ENCODE results near the gene HSD11B2.

The HSD11B2 gene

DNA sequence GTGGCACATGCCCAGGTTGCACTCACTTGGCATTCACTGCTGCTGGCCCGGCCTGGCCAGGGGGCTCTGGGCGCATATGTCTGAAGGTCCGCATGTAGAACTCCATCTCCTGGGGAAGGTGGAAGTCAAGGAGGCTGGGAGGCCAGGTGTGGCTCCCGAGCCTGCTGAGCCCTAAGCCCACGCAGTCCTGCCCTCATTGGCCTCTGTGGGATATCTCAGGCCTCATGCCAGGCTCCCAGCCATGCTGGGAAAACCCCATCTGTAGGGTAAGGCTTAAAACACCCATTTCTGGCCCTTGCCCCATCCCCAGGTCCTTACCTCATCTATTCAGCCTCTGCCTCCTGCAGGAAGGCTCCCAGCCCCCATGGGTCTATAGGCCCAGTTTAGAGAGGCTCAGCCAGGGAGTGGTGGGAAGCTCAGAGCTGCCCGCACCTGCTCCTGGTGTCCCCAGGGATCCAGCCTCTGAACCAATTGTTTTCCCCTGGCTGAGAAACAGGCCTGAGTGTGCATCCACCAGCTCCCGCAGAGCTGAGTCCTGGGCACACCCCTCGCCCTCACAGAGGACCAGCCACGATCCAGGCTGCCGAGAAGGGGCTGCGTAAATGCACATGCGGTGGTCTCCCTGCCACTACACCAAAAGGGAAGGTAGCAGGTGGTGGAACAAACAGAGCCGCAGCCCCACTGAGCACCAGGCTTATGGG is 35.3 kb upstream of the HSD11B2 start:
- Histone ChIP-seq H3K4me3 (ENCODE audit: low read depth in 1 of 2, low read length in 1 of 2) (no peak overlapping the region), H3K27ac (no peak overlapping the region), H3K9me3 (no peaks in the 10 kb centered on the region), H3K36me3 (no peaks in the 10 kb centered on the region), H3K27me3 (peaks cover 74% of the 10 kb centered on the region), H3K4me1 (ENCODE audit: control insufficient read depth in 1 of 2, insufficient read depth in 1 of 2, low read depth in 1 of 2, low read length in 1 of 2) (peaks cover 35 to 42% of the 10 kb centered on the region in 2 experiments)
- TF ChIP-seq, protein P1, sequence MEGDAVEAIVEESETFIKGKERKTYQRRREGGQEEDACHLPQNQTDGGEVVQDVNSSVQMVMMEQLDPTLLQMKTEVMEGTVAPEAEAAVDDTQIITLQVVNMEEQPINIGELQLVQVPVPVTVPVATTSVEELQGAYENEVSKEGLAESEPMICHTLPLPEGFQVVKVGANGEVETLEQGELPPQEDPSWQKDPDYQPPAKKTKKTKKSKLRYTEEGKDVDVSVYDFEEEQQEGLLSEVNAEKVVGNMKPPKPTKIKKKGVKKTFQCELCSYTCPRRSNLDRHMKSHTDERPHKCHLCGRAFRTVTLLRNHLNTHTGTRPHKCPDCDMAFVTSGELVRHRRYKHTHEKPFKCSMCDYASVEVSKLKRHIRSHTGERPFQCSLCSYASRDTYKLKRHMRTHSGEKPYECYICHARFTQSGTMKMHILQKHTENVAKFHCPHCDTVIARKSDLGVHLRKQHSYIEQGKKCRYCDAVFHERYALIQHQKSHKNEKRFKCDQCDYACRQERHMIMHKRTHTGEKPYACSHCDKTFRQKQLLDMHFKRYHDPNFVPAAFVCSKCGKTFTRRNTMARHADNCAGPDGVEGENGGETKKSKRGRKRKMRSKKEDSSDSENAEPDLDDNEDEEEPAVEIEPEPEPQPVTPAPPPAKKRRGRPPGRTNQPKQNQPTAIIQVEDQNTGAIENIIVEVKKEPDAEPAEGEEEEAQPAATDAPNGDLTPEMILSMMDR (IDR thresholded peaks at IDR 0.05), result no peak

DNA sequence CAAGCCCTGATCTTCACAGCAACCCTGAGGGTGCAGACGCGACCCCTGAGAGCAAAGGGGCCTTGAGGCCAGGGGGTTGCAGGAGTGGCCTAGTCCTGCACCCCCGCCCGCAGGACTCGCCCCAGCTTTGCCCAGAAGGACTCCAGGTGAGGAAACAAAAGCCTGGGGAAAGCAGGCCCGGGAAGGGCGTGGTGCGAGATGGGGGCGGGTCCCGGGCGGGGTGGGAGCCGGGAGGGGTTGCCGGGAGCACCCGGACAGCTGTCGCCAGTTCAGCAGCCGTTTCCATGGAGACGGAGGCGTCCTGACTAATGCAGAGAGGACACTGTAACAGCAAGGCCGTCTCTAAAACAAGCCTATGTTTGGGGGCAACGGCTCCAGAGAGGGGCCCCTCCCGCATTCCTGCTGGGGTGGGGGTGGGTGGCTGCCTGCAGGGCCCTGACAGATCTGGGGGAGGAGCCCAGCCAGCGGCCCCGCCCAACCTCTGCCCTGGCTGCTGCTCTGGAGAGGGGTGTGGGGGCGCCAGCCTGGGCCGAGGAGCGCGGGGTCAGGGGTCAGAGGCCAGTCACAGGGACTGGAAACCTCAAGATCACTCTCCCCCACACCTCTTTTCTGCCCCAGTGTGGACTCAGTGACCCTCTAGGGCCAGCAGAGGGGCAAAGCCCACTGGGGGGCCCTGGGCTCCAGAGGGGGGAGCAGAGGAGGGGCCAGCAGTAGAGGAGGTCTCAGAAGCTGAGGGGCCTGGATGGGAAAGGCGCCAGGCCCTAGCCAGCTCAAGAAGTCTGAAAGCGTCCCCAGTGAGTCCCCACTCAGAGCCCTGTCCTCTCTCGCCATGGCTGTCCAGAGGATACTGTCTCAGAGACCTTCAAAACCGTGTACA is 34.5 kb upstream of the HSD11B2 start:
- Histone ChIP-seq H3K27me3 (peaks cover 74% of the 10 kb centered on the region), H3K9me3 (no peaks in the 10 kb centered on the region), H3K4me1 (ENCODE audit: control insufficient read depth in 1 of 2, insufficient read depth in 1 of 2, low read depth in 1 of 2, low read length in 1 of 2) (peaks cover 27 to 34% of the 10 kb centered on the region in 2 experiments)

DNA sequence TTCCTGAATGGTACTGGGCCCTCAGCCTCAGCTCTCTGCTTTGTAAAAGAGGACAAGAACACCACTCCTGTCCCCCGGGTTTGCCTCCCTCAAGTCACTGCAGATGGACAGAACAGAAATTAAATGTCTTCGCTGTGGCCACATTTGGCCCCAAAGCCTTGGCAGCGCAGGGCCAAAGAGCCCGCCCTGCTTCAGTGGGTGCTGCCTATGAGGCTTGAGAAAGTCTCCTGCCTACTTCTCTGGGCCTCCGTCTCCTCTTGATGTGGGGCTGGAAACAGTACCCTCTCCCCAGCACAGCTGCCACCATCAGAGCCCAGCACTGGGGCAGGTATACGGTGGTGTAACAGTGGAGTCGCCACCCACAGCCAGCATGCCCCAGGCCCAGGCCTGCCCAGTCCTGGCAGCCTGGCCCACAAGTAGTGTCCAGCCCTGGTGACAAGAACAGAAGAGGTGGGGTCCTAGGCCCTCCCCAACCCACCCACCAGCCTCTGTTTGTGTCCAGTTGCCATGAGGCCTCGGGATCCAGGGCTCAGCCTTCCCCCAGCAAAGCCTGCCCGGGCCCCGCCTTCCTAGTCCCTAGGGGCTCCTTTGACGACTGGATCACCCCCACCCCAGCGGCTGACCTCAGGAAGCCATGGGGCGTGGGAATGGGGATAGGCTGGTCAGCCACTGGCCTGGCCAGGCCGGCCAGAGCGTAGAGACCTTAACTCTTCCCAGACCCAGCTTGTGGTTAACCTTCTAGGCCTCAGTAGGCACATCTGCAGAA is 33.7 kb upstream of the HSD11B2 start:
- Histone ChIP-seq H3K27ac (no peak overlapping the region), H3K4me1 (ENCODE audit: control insufficient read depth in 1 of 2, insufficient read depth in 1 of 2, low read depth in 1 of 2, low read length in 1 of 2) (peaks cover 26 to 30% of the 10 kb centered on the region in 2 experiments), H3K4me3 (ENCODE audit: low read depth in 1 of 2, low read length in 1 of 2) (no peak overlapping the region), H3K9me3 (no peaks in the 10 kb centered on the region), H3K36me3 (no peaks in the 10 kb centered on the region), H3K27me3 (peaks cover 68% of the 10 kb centered on the region)
- TF ChIP-seq, protein P1 (IDR thresholded peaks at IDR 0.05), result no peak

More for the DNA sequence above, 34.5 kb upstream of the HSD11B2 start:
- TF ChIP-seq, protein P1 (IDR thresholded peaks at IDR 0.05), result no peak
- no peak overlapping the region for H3K4me3 ChIP-seq (ENCODE audit: low read depth in 1 of 2, low read length in 1 of 2)
- no peaks in the 10 kb centered on the region for H3K36me3 ChIP-seq
- H3K27ac ChIP-seq, result no peak overlapping the region

DNA sequence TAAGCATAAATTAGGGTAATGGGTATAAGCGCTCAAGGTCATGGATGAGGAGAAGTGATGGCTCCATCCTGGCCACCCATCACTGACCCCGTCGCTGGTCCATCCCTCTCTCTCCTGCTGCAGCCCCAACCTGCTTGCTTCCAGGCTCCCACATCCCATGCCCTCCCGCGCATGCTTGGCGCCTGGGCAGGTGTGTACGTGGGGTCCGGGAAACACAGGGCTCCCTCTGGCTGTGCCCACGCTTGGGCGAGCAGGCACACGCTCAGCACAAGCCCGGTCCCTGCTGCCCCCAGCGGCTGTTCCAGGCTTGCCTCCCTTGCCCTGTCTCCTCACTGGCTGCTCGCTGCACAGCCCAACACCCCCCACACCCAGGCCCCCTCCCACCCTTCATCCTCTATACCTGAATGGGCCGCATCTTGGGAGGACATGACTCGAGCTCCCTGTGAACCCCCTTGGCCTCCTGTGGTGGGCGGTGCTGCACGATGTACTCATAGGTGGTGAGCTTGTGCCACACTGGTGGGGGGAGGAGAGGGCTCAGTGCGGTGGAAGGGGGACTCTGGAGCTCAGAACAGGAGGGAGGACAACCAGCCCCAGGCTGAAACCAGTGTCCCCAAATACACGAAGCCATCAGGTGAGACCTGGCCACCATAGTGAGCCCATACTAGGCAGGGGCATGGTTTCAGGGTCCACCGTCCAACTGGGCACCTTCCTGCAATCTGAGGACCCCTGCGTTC is 32.9 kb upstream of the HSD11B2 start:
- no peak overlapping the region for H3K27ac ChIP-seq
- H3K4me1 ChIP-seq (ENCODE audit: control insufficient read depth in 1 of 2, insufficient read depth in 1 of 2, low read depth in 1 of 2, low read length in 1 of 2), result peaks cover 25 to 28% of the 10 kb centered on the region in 2 experiments
- no peaks in the 10 kb centered on the region for H3K9me3 ChIP-seq
- H3K36me3 ChIP-seq, result no peaks in the 10 kb centered on the region
- peaks cover 60% of the 10 kb centered on the region for H3K27me3 ChIP-seq
- TF ChIP-seq, protein P1 (IDR thresholded peaks at IDR 0.05), result no peak
- no peak overlapping the region for H3K4me3 ChIP-seq (ENCODE audit: low read depth in 1 of 2, low read length in 1 of 2)

Data from neutrophil (primary cell).